CD4-positive, alpha-beta T cell (primary cell): ENCODE measurements around the gene PTGS1. TPM values are rescaled to one million over a fixed set of nuclear protein-coding genes. Genes with fewer than 3 reads are reported as not detected.

Experiments
- ATAC-seq: fragments of 200-7000 bp; cut with Tn5 transposase; one replicate; pipeline ENCODE4 v1.10.0; 2022; ENCODE audit warnings: mild to moderate bottlenecking; ENCODE audit not compliant: poor library complexity
- CTCF ChIA-PET: fragments of 350-600 bp; sonication (Branson Sonifier 250); formaldehyde crosslinking; loops from one replicate; lab custom pipeline; 2021; ENCODE audit warnings: antibody characterized with exemption, inconsistent platforms; lab: Charles Lee
- POLR2A ChIA-PET: fragments of 350-600 bp; sonication (Branson Sonifier 250); formaldehyde crosslinking; loops from one replicate; lab custom pipeline; 2021; ENCODE audit warnings: antibody characterized with exemption, inconsistent platforms; lab: Charles Lee
- DNase-seq, 14 experiments: peaks; one replicate each; pipeline ENCODE4 v3.0.0-alpha.2; 2013 to 2020; ENCODE audit warnings: mixed read lengths in 2 of 14
- H3K27ac ChIP-seq, 2 donors: one replicate each; pipeline versions ENCODE4 v1.5.1 to v1.7.0; 2013; ENCODE audit warnings: low read length in 2 of 2, low read depth in 1 of 2, mild to moderate bottlenecking in 1 of 2
- H3K27me3 ChIP-seq, 2 experiments: 1 replicate in 1 of 2; 2 replicates in 1 of 2; pipeline versions ENCODE4 v1.6.1 to v1.7.0; 2013; ENCODE audit warnings: low read length in 2 of 2, control low read depth in 1 of 2, mild to moderate bottlenecking in 1 of 2, moderate library complexity in 1 of 2; ENCODE audit not compliant: insufficient read depth in 2 of 2, control insufficient read depth in 1 of 2
- H3K36me3 ChIP-seq: one replicate; pipeline ENCODE4 v1.6.1; 2013; ENCODE audit warnings: low read length, control low read depth; ENCODE audit not compliant: insufficient read depth
- H3K4me1 ChIP-seq: one replicate; pipeline ENCODE4 v1.6.1; 2013; ENCODE audit warnings: low read length, control low read depth; ENCODE audit not compliant: insufficient read depth
- H3K4me3 ChIP-seq: one replicate; pipeline ENCODE4 v1.5.1; 2013; ENCODE audit warnings: mild to moderate bottlenecking, low read length, moderate library complexity
- H3K9me3 ChIP-seq, 2 experiments: 1 replicate in 1 of 2; 2 replicates in 1 of 2; pipeline versions ENCODE4 v1.6.1 to v1.7.0; 2013; ENCODE audit warnings: low read length in 2 of 2, mild to moderate bottlenecking in 2 of 2, control low read depth in 1 of 2, moderate library complexity in 1 of 2; ENCODE audit not compliant: control insufficient read depth in 1 of 2, insufficient read depth in 1 of 2
- H3K27ac Mint-ChIP-seq: one replicate; pipeline ENCODE4 v1.8.0; 2020; ENCODE audit warnings: mixed read lengths
- H3K27me3 Mint-ChIP-seq: one replicate; pipeline ENCODE4 v1.8.0; 2021; ENCODE audit warnings: mixed read lengths
- H3K36me3 Mint-ChIP-seq: one replicate; pipeline ENCODE4 v1.8.0; 2021; ENCODE audit warnings: low read depth, mixed read lengths
- H3K4me1 Mint-ChIP-seq: one replicate; pipeline ENCODE4 v1.8.0; 2021; ENCODE audit warnings: low read depth, mixed read lengths
- H3K4me3 Mint-ChIP-seq: one replicate; pipeline ENCODE4 v1.8.0; 2020; ENCODE audit warnings: mild to moderate bottlenecking, mixed read lengths
- H3K9me3 Mint-ChIP-seq: one replicate; pipeline ENCODE4 v1.8.0; 2020; ENCODE audit warnings: mixed read lengths
- intact Hi-C, 2 experiments: fragments of 100-400 bp; cut with DNase I in 1 of 2; cut with micrococcal nuclease in 1 of 2; formaldehyde crosslinking; loops; one replicate each; pipeline versions ENCODE4 v1.15.1 to v1.9.0; 2023 to 2025; cut with DNase I, micrococcal nuclease
- total RNA-seq, 174 experiments: library from RNA in 2 of 174; stranded (reverse) in 2 of 174; gene quantifications; one replicate each; pipeline ENCODE4 v1.2.3 and lab custom pipeline; 2021 to 2026
- TF ChIP-seq, protein P1 (sequence below): fragments of 200-600 bp; IDR thresholded peaks from one replicate; pipeline ENCODE4 v1.8.0; 2022; ENCODE audit warnings: antibody characterized with exemption, mild to moderate bottlenecking

PTGS1 gene
- total RNA-seq, 2 experiments from 2014 or later, result 0.14 to 0.27 TPM

DNA sequence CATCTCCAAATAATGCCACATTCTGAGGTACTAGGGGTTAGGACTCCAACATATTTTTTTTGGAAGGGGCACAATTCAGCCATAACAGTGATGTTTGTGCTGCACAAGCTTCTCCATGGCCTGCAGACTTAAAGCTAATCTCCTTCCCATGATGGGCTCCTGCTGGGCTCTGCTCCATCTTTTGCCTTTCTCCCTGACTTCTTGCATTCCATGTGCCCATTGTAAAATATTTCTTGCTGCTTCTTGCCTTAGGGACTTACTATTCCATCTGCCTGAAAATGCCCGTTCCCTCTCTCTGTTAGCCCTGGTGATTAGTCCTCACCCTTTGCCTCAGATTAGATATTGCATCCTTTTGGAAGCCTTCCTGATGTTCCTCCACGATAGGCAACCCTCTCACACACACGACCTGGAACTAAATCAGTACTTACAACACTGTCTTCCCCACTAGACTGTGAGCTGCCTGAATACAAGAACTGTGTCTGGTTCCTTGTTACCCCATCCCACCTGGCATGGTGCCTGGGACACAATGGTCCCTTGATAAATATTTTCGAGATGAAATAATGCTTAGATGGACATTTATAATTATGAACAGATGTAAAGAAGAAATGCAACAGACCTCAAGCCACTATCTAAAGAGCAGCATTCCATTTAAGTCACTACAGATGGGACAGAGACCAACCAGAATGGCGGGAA lies 73.4 kb downstream of the PTGS1 start:
- H3K36me3 ChIP-seq, result no peaks in the 10 kb centered on the region
- ChIA-PET CTCF (no interaction called here), POLR2A (no interaction called here)
- H3K27me3 ChIP-seq, result peaks cover 12 to 14% of the 10 kb centered on the region in 2 experiments
- DNase-seq (no peak), ATAC-seq (no peak)
- H3K27ac ChIP-seq, result no peak overlapping the region
- H3K4me1 ChIP-seq, result no peaks in the 10 kb centered on the region
- Mint-ChIP-seq H3K9me3 (no peaks in the 10 kb centered on the region), H3K4me1 (no peaks in the 10 kb centered on the region), H3K27me3 (peaks cover 65% of the 10 kb centered on the region), H3K4me3 (no peak overlapping the region), H3K36me3 (no peaks in the 10 kb centered on the region), H3K27ac (no peak overlapping the region)
- intact Hi-C loops, result no loop called here
- H3K9me3 ChIP-seq, result peaks cover 0 to 4% of the 10 kb centered on the region in 2 experiments
- TF ChIP-seq, protein P1, sequence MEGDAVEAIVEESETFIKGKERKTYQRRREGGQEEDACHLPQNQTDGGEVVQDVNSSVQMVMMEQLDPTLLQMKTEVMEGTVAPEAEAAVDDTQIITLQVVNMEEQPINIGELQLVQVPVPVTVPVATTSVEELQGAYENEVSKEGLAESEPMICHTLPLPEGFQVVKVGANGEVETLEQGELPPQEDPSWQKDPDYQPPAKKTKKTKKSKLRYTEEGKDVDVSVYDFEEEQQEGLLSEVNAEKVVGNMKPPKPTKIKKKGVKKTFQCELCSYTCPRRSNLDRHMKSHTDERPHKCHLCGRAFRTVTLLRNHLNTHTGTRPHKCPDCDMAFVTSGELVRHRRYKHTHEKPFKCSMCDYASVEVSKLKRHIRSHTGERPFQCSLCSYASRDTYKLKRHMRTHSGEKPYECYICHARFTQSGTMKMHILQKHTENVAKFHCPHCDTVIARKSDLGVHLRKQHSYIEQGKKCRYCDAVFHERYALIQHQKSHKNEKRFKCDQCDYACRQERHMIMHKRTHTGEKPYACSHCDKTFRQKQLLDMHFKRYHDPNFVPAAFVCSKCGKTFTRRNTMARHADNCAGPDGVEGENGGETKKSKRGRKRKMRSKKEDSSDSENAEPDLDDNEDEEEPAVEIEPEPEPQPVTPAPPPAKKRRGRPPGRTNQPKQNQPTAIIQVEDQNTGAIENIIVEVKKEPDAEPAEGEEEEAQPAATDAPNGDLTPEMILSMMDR, result no peak
- no peak overlapping the region for H3K4me3 ChIP-seq

Other genes starting within 250 kb of the PTGS1 start
- gene NDUFA8, start 211.2 kb upstream of the PTGS1 start, total RNA-seq, result 1 to 10 TPM; 4.5 to 5.0 TPM
- not detected for gene MORN5, start 211.1 kb upstream of the PTGS1 start, total RNA-seq
- not detected for gene LHX6, start 142.1 kb upstream of the PTGS1 start, total RNA-seq
- 10 to 100 TPM; 25.9 to 27.0 TPM for gene RBM18, start 106.2 kb upstream of the PTGS1 start, total RNA-seq
- 10 to 100 TPM; 18.4 to 18.7 TPM for gene MRRF, start 106.1 kb upstream of the PTGS1 start, total RNA-seq
- gene OR1J1, start 106.9 kb downstream of the PTGS1 start, total RNA-seq, result not detected
- not detected for gene OR1J2, start 139.8 kb downstream of the PTGS1 start, total RNA-seq
- not detected for gene OR1J4, start 148.1 kb downstream of the PTGS1 start, total RNA-seq
- gene OR1N1, start 156.3 kb downstream of the PTGS1 start, total RNA-seq, result not detected
- gene OR1N2, start 182.1 kb downstream of the PTGS1 start, total RNA-seq, result not detected
- gene OR1L8, start 212.4 kb downstream of the PTGS1 start, total RNA-seq, result not detected
- gene OR1Q1, start 243.7 kb downstream of the PTGS1 start, total RNA-seq, result not detected